Endothelial cell of umbilical vein (primary cell): ENCODE data around the gene ICOSLG. TPM values are rescaled to one million over a fixed set of nuclear protein-coding genes. Genes with fewer than 3 reads are reported as not detected.
"Not testable (repeated sequence)": the region's sequence is repeated elsewhere in the genome, so short reads cannot be mapped to it uniquely, and the experiment has no call there.

Experiments used
- BruUV-seq: library from RNA; stranded (reverse); fragments of 400-500 nt; replicated peaks from 2 replicates; lab custom pipeline; 2021; lab: Mats Ljungman, UMichigan
- CTCF ChIA-PET: fragments of 300-600, 350-600 bp; sonication (Branson Sonifier 250); formaldehyde crosslinking; loops from one replicate; lab custom pipeline; 2021; ENCODE audit warnings: antibody characterized with exemption, inconsistent platforms; lab: Charles Lee
- POLR2A ChIA-PET: fragments of 300-600, 350-600 bp; sonication (Branson Sonifier 250); formaldehyde crosslinking; loops from one replicate; lab custom pipeline; 2021; ENCODE audit warnings: antibody characterized with exemption, inconsistent platforms; lab: Charles Lee
- DNase-seq: peaks from one replicate; pipeline ENCODE4 v3.0.0-alpha.2; 2011; ENCODE audit warnings: low read depth, low spot score
- FAIRE-seq: peaks from 2 replicates; lab custom pipeline; 2011; peaks lifted over from hg19 to GRCh38; lab: Jason Lieb, UNC
- H2AFZ ChIP-seq: 2 replicates; pipeline ENCODE4 v1.6.0; 2012; ENCODE audit warnings: low read depth, low read length, control low read depth, inconsistent platforms
- H3K27ac ChIP-seq: 2 replicates; pipeline ENCODE4 v1.5.1; 2011; ENCODE audit warnings: low read depth, mild to moderate bottlenecking, control low read depth, low read length, moderate library complexity; ENCODE audit not compliant: insufficient read depth
- H3K27me3 ChIP-seq, 2 experiments: 2 replicates each; pipeline versions ENCODE4 v1.6.0 to v1.6.1; 2011; ENCODE audit warnings: low read length in 2 of 2, mixed read lengths in 1 of 2; ENCODE audit not compliant: control insufficient read depth in 2 of 2, insufficient read depth in 2 of 2
- H3K36me3 ChIP-seq, 2 experiments: 2 replicates in 1 of 2; 3 replicates in 1 of 2; pipeline ENCODE4 v1.5.1; 2011; ENCODE audit warnings: low read length in 2 of 2, mild to moderate bottlenecking in 1 of 2, moderate library complexity in 1 of 2; ENCODE audit not compliant: control insufficient read depth in 2 of 2, insufficient read depth in 2 of 2; ENCODE audit errors: extremely low read depth in 1 of 2
- H3K4me1 ChIP-seq: 3 replicates; pipeline ENCODE4 v1.5.1; 2011; ENCODE audit warnings: mild to moderate bottlenecking, low read length; ENCODE audit not compliant: control insufficient read depth, insufficient read depth; ENCODE audit errors: extremely low read depth
- H3K4me2 ChIP-seq: 2 replicates; pipeline ENCODE4 v1.6.1; 2011; ENCODE audit warnings: low read length, control low read depth, mixed read lengths; ENCODE audit not compliant: insufficient read depth
- H3K4me3 ChIP-seq, 3 experiments: fragments of 200-600 bp in 1 of 3; sonication (generic), shearing (Covaris generic) in 1 of 3; replicated peaks in 1 of 3; 2 replicates each; pipeline ENCODE4 v1.5.1; 2011 to 2016; ENCODE audit warnings: control low read depth in 3 of 3, low read length in 3 of 3, mild to moderate bottlenecking in 2 of 3, inconsistent platforms in 1 of 3, low read depth in 1 of 3, moderate library complexity in 1 of 3; ENCODE audit not compliant: insufficient read depth in 1 of 3
- H3K79me2 ChIP-seq: 2 replicates; pipeline ENCODE4 v1.6.0; 2012; ENCODE audit warnings: low read length, inconsistent platforms; ENCODE audit not compliant: control insufficient read depth, insufficient read depth
- H3K9ac ChIP-seq: replicated peaks from 2 replicates; pipeline ENCODE3; 2011; ENCODE audit warnings: low read length, control low read depth; ENCODE audit not compliant: insufficient read depth; ENCODE audit errors: extremely low read depth
- H3K9me1 ChIP-seq: replicated peaks from 3 replicates; pipeline ENCODE4 v1.6.0; 2011; ENCODE audit warnings: mild to moderate bottlenecking, low read length; ENCODE audit not compliant: control insufficient read depth, insufficient read depth; ENCODE audit errors: extremely low read depth
- H3K9me3 ChIP-seq: replicated peaks from 2 replicates; pipeline ENCODE4 v1.5.1; 2012; ENCODE audit warnings: low read length, inconsistent platforms; ENCODE audit not compliant: control insufficient read depth, insufficient read depth
- H4K20me1 ChIP-seq: replicated peaks from 2 replicates; pipeline ENCODE3; 2011; ENCODE audit warnings: mild to moderate bottlenecking, low read length; ENCODE audit not compliant: control insufficient read depth, insufficient read depth; ENCODE audit errors: extremely low read depth
- dilution Hi-C: fragments of 300-500 bp; cut with MboI; formaldehyde crosslinking; loops from one replicate; pipeline ENCODE4 v1.15.0; 2019; ENCODE audit warnings: low sequenced_read_pairs; ENCODE audit not compliant: extremely low pct_ligation_motif_present
- intact Hi-C: fragments of 100-400 bp; cut with micrococcal nuclease; formaldehyde crosslinking; loops from one replicate; pipeline ENCODE4 v1.10.0; 2022
- polyA plus RNA-seq, 4 experiments: library from polyadenylated mRNA; depleted of rRNA in 3 of 4; stranded (reverse) in 3 of 4; unstranded in 1 of 4; fragments of >200 nt; gene quantifications; 2 replicates each; pipeline versions ENCODE4 v1.2.1 to v1.2.3, GENCODE V29; 2011 to 2012; ENCODE audit warnings: missing spikeins in 1 of 4
- small RNA-seq: library from RNA; depleted of rRNA; stranded (forward); fragments of <200 nt; gene quantifications from one replicate; pipeline ENCODE3, GENCODE V24; 2012; ENCODE audit warnings: low replicate concordance, low read depth; ENCODE audit not compliant: insufficient read depth, insufficient read length
- total RNA-seq: library from RNA; stranded (reverse); gene quantifications from 2 replicates; pipeline ENCODE4 v1.2.3, GENCODE V29; 2021

The ICOSLG gene
- total and polyA plus RNA-seq, 2 donors (not counting 3 experiments of a cell fraction or from before 2014, with no cell fraction given) = 0.91 to 2.9 TPM

- FAIRE-seq = not testable (repeated sequence)
Observed at GRCh38 chr21:44176127-44176526, 64.6 kb downstream of the ICOSLG start.

DNA sequence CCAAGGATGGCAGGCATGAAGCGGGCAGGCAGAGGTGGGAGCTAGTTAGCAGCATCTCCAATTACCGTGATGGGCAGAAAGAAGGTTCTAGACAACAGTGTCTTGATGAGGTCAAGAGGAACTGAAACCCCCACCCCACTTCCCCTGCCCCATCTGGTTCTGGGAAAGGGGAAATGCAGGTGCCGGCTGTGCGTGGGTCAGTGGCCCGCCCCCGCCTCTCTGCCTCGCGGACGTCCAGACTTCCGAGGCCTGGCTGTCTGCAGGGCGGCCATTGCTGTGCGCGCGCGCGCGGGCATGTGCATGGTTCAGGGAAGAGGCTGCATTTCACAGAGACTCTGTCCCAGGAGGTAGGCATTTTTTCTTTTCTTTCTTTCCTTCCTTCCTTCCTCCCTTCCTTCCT, 65.6 kb downstream of the ICOSLG start:
- H3K4me2 ChIP-seq, H4K20me1 ChIP-seq, H3K36me3 ChIP-seq, BruUV-seq, H3K27me3 ChIP-seq, H3K9me1 ChIP-seq, dilution Hi-C loops, H3K27ac ChIP-seq, H2AFZ ChIP-seq, H3K9ac ChIP-seq, H3K4me1 ChIP-seq, POLR2A ChIA-PET, FAIRE-seq, intact Hi-C loops, H3K79me2 ChIP-seq, H3K9me3 ChIP-seq, CTCF ChIA-PET, DNase-seq, H3K4me3 ChIP-seq: not testable (repeated sequence)

More at GRCh38 chr21:44176127-44176526, 64.6 kb downstream of the ICOSLG start:
- H3K9me3 ChIP-seq, H3K4me1 ChIP-seq, H3K9me1 ChIP-seq, H3K4me2 ChIP-seq, CTCF ChIA-PET, intact Hi-C loops, H3K4me3 ChIP-seq, DNase-seq, dilution Hi-C loops, H3K9ac ChIP-seq, H3K36me3 ChIP-seq, BruUV-seq, H2AFZ ChIP-seq, H3K79me2 ChIP-seq, H4K20me1 ChIP-seq, H3K27me3 ChIP-seq, H3K27ac ChIP-seq, POLR2A ChIA-PET: not testable (repeated sequence)

Small RNAs within 50 kb of the gene (small RNA-seq; reads per million reads assigned to genes)
- not detected for gene AP001059.3

Other genes with a start within 250 kb of the ICOSLG start
- gene TRAPPC10, start 228.6 kb downstream of the ICOSLG start, total RNA-seq = 33.6 and 44.4 TPM in 2 replicates
- 21.5 and 21.7 TPM in 2 replicates for gene TRAPPC10, start 228.6 kb downstream of the ICOSLG start, polyA plus RNA-seq
- gene PWP2, start 133.5 kb downstream of the ICOSLG start, total RNA-seq = 7.2 and 31.8 TPM in 2 replicates
- 3.4 and 5.1 TPM in 2 replicates for gene PWP2, start 133.5 kb downstream of the ICOSLG start, polyA plus RNA-seq
- 7.6 and 43.2 TPM in 2 replicates for gene GATD3, start 107.3 kb downstream of the ICOSLG start, total RNA-seq
- gene GATD3, start 107.3 kb downstream of the ICOSLG start, polyA plus RNA-seq = 16.3 and 22.3 TPM in 2 replicates
- not detected in 2 replicates for gene DNMT3L, start 21.0 kb upstream of the ICOSLG start, total RNA-seq
- gene DNMT3L, start 21.0 kb upstream of the ICOSLG start, polyA plus RNA-seq = not detected in 2 replicates
- 0.11 TPM in 1 of 2 replicates, not detected in the other for gene AIRE, start 44.9 kb upstream of the ICOSLG start, total RNA-seq
- 0.04 and 0.05 TPM in 2 replicates for gene AIRE, start 44.9 kb upstream of the ICOSLG start, polyA plus RNA-seq
- gene PFKL, start 59.1 kb upstream of the ICOSLG start, total RNA-seq = 154 and 170 TPM in 2 replicates
- gene PFKL, start 59.1 kb upstream of the ICOSLG start, polyA plus RNA-seq = 137 and 157 TPM in 2 replicates
- 6.3 and 7.2 TPM in 2 replicates for gene CFAP410, start 98.4 kb upstream of the ICOSLG start, total RNA-seq
- 12.2 and 15.0 TPM in 2 replicates for gene CFAP410, start 98.4 kb upstream of the ICOSLG start, polyA plus RNA-seq
- gene TRPM2, start 112.7 kb upstream of the ICOSLG start, total RNA-seq = not detected in 2 replicates
- gene TRPM2, start 112.7 kb upstream of the ICOSLG start, polyA plus RNA-seq = 0.02 TPM in 1 of 2 replicates, not detected in the other
- gene LRRC3, start 214.6 kb upstream of the ICOSLG start, total RNA-seq = 4.2 and 4.8 TPM in 2 replicates
- gene LRRC3, start 214.6 kb upstream of the ICOSLG start, polyA plus RNA-seq = 4.9 and 5.1 TPM in 2 replicates